ENCODE data around the gene DBR1. TPM values are rescaled to one million over a fixed set of nuclear protein-coding genes. Genes with fewer than 3 reads are reported as not detected.

Gene DBR1
- total and polyA plus RNA-seq, 9 of the 15 experiments (the other 6 are each of a cell fraction or from before 2014, with no cell fraction given), result 2.7 to 14.1 (median 10.9) TPM

DNA sequence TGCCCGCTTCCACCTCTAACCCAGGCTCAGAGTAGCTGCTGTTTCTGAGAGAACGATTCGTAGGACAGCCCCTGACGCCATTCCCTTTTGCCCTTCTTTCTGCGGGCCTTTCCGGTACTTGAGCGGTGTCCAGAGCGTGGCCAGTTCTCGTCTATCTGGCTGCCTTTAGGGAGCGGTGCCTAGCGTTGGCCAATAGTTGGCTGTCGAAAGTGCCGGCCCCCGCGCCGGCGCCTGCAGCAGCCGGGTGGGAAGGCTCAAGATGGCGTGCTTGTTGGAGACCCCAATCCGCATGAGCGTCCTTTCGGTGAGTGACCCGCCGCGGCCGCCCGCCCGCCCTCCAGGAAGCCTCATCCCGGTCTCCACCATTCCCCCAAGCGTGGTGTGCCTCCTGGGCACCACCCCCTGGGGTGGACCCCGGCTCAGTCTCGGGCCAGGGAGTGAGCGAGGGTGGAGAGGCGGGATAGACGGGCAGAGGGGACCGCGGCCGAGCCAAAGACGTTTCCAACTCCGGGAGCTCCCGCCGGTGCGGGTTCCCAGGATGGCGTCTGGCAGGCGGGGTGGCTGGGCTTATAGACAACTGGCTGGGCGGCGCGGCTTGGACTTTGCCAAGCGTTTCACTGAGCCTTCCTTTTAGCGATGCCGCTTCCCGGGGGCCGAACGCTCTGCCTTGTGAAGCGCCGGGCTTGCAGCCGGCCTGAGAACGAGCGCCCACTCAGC is 12.7 kb upstream of the DBR1 start, which contains the start of gene ARMC8 (continued):
- TF ChIP-seq, protein P1, sequence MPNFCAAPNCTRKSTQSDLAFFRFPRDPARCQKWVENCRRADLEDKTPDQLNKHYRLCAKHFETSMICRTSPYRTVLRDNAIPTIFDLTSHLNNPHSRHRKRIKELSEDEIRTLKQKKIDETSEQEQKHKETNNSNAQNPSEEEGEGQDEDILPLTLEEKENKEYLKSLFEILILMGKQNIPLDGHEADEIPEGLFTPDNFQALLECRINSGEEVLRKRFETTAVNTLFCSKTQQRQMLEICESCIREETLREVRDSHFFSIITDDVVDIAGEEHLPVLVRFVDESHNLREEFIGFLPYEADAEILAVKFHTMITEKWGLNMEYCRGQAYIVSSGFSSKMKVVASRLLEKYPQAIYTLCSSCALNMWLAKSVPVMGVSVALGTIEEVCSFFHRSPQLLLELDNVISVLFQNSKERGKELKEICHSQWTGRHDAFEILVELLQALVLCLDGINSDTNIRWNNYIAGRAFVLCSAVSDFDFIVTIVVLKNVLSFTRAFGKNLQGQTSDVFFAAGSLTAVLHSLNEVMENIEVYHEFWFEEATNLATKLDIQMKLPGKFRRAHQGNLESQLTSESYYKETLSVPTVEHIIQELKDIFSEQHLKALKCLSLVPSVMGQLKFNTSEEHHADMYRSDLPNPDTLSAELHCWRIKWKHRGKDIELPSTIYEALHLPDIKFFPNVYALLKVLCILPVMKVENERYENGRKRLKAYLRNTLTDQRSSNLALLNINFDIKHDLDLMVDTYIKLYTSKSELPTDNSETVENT (CRISPR knock-in tag; IDR thresholded peaks at IDR 0.05), result 0 out of 2 replicates have a peak, but pooled peaks have one; percentile 16
- TF ChIP-seq ZNF77 (CRISPR knock-in tag; IDR thresholded peaks at IDR 0.05) (no peak), ZFP30 (CRISPR knock-in tag; IDR thresholded peaks at IDR 0.05; ENCODE audit: borderline replicate concordance) (no peak), NFATC3 (IDR thresholded peaks at IDR 0.05) (no peak), JUND (IDR thresholded peaks at IDR 0.05; ENCODE audit: borderline replicate concordance, low read depth, low read length) (peak; percentile 36; the same call in 1 of the 2 replicates), JUND (tag; IDR thresholded peaks at IDR 0.05; ENCODE audit: borderline replicate concordance, low read depth, low read length) (no peak), POLR2H (tag; IDR thresholded peaks at IDR 0.05; ENCODE audit: low read depth) (no peak), SRSF3 (IDR thresholded peaks at IDR 0.05; ENCODE audit: insufficient read depth, low read length) (no peak), RB1 (IDR thresholded peaks at IDR 0.05; ENCODE audit: low read depth) (no peak), PHF20 (IDR thresholded peaks at IDR 0.05; ENCODE audit: partially characterized antibody) (peak; percentile 66), PCBP1 (IDR thresholded peaks at IDR 0.05; ENCODE audit: low read depth, low read length, poor library complexity, severe bottlenecking) (peak; percentile 51), ZNF354B (CRISPR knock-in tag; IDR thresholded peaks at IDR 0.05) (no peak), HDAC2 (IDR thresholded peaks at IDR 0.05) (no peak), ZNF124 (CRISPR knock-in tag; IDR thresholded peaks at IDR 0.05) (no peak), HMGN3 (IDR thresholded peaks at IDR 0.05; ENCODE audit: borderline replicate concordance, extremely low read depth, insufficient read length, low read depth, low read length) (peak; percentile 61)
- TF ChIP-seq, protein P2, sequence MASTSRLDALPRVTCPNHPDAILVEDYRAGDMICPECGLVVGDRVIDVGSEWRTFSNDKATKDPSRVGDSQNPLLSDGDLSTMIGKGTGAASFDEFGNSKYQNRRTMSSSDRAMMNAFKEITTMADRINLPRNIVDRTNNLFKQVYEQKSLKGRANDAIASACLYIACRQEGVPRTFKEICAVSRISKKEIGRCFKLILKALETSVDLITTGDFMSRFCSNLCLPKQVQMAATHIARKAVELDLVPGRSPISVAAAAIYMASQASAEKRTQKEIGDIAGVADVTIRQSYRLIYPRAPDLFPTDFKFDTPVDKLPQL (IDR thresholded peaks at IDR 0.05; ENCODE audit: extremely low read depth, insufficient read length), result no peak
- TF ChIP-seq, protein P3, sequence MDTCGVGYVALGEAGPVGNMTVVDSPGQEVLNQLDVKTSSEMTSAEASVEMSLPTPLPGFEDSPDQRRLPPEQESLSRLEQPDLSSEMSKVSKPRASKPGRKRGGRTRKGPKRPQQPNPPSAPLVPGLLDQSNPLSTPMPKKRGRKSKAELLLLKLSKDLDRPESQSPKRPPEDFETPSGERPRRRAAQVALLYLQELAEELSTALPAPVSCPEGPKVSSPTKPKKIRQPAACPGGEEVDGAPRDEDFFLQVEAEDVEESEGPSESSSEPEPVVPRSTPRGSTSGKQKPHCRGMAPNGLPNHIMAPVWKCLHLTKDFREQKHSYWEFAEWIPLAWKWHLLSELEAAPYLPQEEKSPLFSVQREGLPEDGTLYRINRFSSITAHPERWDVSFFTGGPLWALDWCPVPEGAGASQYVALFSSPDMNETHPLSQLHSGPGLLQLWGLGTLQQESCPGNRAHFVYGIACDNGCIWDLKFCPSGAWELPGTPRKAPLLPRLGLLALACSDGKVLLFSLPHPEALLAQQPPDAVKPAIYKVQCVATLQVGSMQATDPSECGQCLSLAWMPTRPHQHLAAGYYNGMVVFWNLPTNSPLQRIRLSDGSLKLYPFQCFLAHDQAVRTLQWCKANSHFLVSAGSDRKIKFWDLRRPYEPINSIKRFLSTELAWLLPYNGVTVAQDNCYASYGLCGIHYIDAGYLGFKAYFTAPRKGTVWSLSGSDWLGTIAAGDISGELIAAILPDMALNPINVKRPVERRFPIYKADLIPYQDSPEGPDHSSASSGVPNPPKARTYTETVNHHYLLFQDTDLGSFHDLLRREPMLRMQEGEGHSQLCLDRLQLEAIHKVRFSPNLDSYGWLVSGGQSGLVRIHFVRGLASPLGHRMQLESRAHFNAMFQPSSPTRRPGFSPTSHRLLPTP (IDR thresholded peaks at IDR 0.05; ENCODE audit: borderline replicate concordance, extremely low read depth, insufficient read length), result no peak
- TF ChIP-seq, protein P4, sequence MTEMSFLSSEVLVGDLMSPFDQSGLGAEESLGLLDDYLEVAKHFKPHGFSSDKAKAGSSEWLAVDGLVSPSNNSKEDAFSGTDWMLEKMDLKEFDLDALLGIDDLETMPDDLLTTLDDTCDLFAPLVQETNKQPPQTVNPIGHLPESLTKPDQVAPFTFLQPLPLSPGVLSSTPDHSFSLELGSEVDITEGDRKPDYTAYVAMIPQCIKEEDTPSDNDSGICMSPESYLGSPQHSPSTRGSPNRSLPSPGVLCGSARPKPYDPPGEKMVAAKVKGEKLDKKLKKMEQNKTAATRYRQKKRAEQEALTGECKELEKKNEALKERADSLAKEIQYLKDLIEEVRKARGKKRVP (CRISPR knock-in tag; IDR thresholded peaks at IDR 0.05), result peak; percentile 6; the same call in 1 of the 2 replicates
- TF ChIP-seq, protein P5, sequence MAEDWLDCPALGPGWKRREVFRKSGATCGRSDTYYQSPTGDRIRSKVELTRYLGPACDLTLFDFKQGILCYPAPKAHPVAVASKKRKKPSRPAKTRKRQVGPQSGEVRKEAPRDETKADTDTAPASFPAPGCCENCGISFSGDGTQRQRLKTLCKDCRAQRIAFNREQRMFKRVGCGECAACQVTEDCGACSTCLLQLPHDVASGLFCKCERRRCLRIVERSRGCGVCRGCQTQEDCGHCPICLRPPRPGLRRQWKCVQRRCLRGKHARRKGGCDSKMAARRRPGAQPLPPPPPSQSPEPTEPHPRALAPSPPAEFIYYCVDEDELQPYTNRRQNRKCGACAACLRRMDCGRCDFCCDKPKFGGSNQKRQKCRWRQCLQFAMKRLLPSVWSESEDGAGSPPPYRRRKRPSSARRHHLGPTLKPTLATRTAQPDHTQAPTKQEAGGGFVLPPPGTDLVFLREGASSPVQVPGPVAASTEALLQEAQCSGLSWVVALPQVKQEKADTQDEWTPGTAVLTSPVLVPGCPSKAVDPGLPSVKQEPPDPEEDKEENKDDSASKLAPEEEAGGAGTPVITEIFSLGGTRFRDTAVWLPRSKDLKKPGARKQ (CRISPR knock-in tag; IDR thresholded peaks at IDR 0.05), result no peak

All from K562 (cell line).